CD8-positive, alpha-beta memory T cell (primary cell): Measurements from ENCODE around the gene C14orf132. TPM values are rescaled to one million over a fixed set of nuclear protein-coding genes. Genes with fewer than 3 reads are reported as not detected.
"Not testable (repeated sequence)": the region's sequence is repeated elsewhere in the genome, so short reads cannot be mapped to it uniquely, and the experiment has no call there.

Experiments
- CTCF ChIA-PET: fragments of 350-600 bp; sonication (Branson Sonifier 250); formaldehyde crosslinking; loops from one replicate; lab custom pipeline; 2021; ENCODE audit warnings: antibody characterized with exemption; lab: Charles Lee
- POLR2A ChIA-PET: fragments of 350-600 bp; sonication (Branson Sonifier 250); formaldehyde crosslinking; loops from one replicate; lab custom pipeline; 2021; ENCODE audit warnings: antibody characterized with exemption; lab: Charles Lee
- DNase-seq, 5 donors: peaks; one replicate each; pipeline versions ENCODE4 v3.0.0 to v3.0.0-alpha.2; 2020 to 2022; ENCODE audit warnings: mixed read lengths in 1 of 5
- H3K27ac ChIP-seq: one replicate; pipeline ENCODE4 v1.7.0; 2013; ENCODE audit warnings: low read depth, mild to moderate bottlenecking, low read length, moderate library complexity
- H3K27me3 ChIP-seq: 2 replicates; pipeline ENCODE4 v1.7.0; 2013; ENCODE audit warnings: low read length, mild to moderate bottlenecking; ENCODE audit not compliant: insufficient read depth, poor library complexity, severe bottlenecking
- H3K36me3 ChIP-seq: 2 replicates; pipeline ENCODE4 v1.7.0; 2013; ENCODE audit warnings: mild to moderate bottlenecking, low read length, moderate library complexity; ENCODE audit not compliant: insufficient read depth
- H3K4me1 ChIP-seq: 2 replicates; pipeline ENCODE4 v1.7.0; 2013; ENCODE audit warnings: mild to moderate bottlenecking, low read length, moderate library complexity; ENCODE audit not compliant: insufficient read depth
- H3K4me3 ChIP-seq: 2 replicates; pipeline ENCODE4 v1.7.0; 2013; ENCODE audit warnings: mild to moderate bottlenecking, low read length
- H3K9me3 ChIP-seq: 2 replicates; pipeline ENCODE4 v1.7.0; 2013; ENCODE audit warnings: mild to moderate bottlenecking, low read length
- H3K27ac Mint-ChIP-seq, 8 donors: one replicate each; pipeline ENCODE4 v1.8.0; 2020 to 2021; ENCODE audit warnings: mixed read lengths in 8 of 8, mild to moderate bottlenecking in 6 of 8, inconsistent platforms in 3 of 8, moderate library complexity in 3 of 8
- H3K27me3 Mint-ChIP-seq, 2 donors: one replicate each; pipeline ENCODE4 v1.8.0; 2020 to 2021; ENCODE audit warnings: mixed read lengths in 2 of 2, mild to moderate bottlenecking in 1 of 2, moderate library complexity in 1 of 2
- H3K36me3 Mint-ChIP-seq, 3 donors: one replicate each; pipeline ENCODE4 v1.8.0; 2020 to 2021; ENCODE audit warnings: mixed read lengths in 3 of 3, inconsistent platforms in 1 of 3, mild to moderate bottlenecking in 1 of 3
- H3K4me1 Mint-ChIP-seq, 3 donors: one replicate each; pipeline ENCODE4 v1.8.0; 2020 to 2021; ENCODE audit warnings: mixed read lengths in 3 of 3, inconsistent platforms in 1 of 3, mild to moderate bottlenecking in 1 of 3
- H3K4me3 Mint-ChIP-seq, 7 donors: one replicate each; pipeline ENCODE4 v1.8.0; 2020 to 2021; ENCODE audit warnings: mixed read lengths in 7 of 7, mild to moderate bottlenecking in 6 of 7, moderate library complexity in 4 of 7, inconsistent platforms in 2 of 7
- H3K9me3 Mint-ChIP-seq, 5 donors: one replicate each; pipeline ENCODE4 v1.8.0; 2020 to 2022; ENCODE audit warnings: mixed read lengths in 5 of 5, mild to moderate bottlenecking in 3 of 5, moderate library complexity in 2 of 5, inconsistent platforms in 1 of 5
- polyA plus RNA-seq: library from polyadenylated mRNA; unstranded; fragments of 300-500 nt; fragmentation: Illumina TruSeq; gene quantifications from one replicate; pipeline ENCODE4 v1.2.3, GENCODE V29; 2021
- total RNA-seq, 2 experiments: library from RNA; stranded (reverse); gene quantifications; one replicate each; pipeline ENCODE4 v1.2.3, GENCODE V29; 2021

C14orf132 gene
- total and polyA plus RNA-seq, 3 experiments from 2014 or later: 0.29 to 0.61 (median 0.58) TPM

- Histone ChIP-seq H3K9me3 (peaks cover 7% of the 10 kb centered on the region), H3K4me1 (no peaks in the 10 kb centered on the region), H3K36me3 (no peaks in the 10 kb centered on the region), H3K4me3 (no peak overlapping the region), H3K27me3 (no peaks in the 10 kb centered on the region), H3K27ac (no peak overlapping the region)
- ChIA-PET POLR2A (no interaction called here), CTCF (no interaction called here)
- H3K27ac Mint-ChIP-seq: peak overlapping the region in 1 of 8 donors; percentile 28
- H3K4me3 Mint-ChIP-seq: no peak overlapping the region
- no peaks in the 10 kb centered on the region for H3K4me1 Mint-ChIP-seq
- no peak for DNase-seq
- peaks cover 0 to 4% of the 10 kb centered on the region in 2 donors for H3K27me3 Mint-ChIP-seq
- H3K9me3 Mint-ChIP-seq: peaks cover 8 to 15% (median 14%) of the 10 kb centered on the region in 5 donors
- H3K36me3 Mint-ChIP-seq: peaks cover 0 to 8% (median 0%) of the 10 kb centered on the region in 3 donors
Measured at GRCh38 chr14:96011607-96012006, 27.6 kb upstream of the C14orf132 start.

DNA sequence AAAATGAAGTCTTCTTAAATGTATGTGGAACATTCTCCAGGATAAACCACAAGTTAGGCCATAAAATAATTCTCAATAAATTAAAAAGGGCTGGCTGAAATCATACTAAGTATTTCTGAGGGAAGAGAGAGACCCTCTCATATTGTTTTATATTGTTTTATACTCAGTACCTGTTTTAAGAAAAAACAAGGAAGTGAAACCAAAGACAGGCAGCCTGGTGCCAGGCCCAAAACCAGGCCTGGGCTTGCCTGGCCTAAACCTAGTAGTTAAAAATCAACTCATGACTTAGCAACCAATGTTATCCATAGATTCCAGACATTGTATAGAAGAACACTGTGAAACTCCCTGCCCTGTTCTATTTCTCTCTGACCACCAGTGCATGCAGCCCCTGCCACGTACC lies 26.4 kb upstream of the C14orf132 start:
- H3K4me3 ChIP-seq, CTCF ChIA-PET, H3K27me3 ChIP-seq, H3K4me1 ChIP-seq, POLR2A ChIA-PET, H3K36me3 ChIP-seq, H3K4me1 Mint-ChIP-seq, DNase-seq, H3K4me3 Mint-ChIP-seq, H3K27ac ChIP-seq, H3K9me3 ChIP-seq, H3K36me3 Mint-ChIP-seq: not testable (repeated sequence)
- peak overlapping the region in 1 of 8 donors; percentile 7 for H3K27ac Mint-ChIP-seq
- peaks cover 8 to 11% of the 10 kb centered on the region in 2 donors for H3K27me3 Mint-ChIP-seq
- H3K9me3 Mint-ChIP-seq: peaks cover 8 to 15% (median 14%) of the 10 kb centered on the region in 5 donors

DNA sequence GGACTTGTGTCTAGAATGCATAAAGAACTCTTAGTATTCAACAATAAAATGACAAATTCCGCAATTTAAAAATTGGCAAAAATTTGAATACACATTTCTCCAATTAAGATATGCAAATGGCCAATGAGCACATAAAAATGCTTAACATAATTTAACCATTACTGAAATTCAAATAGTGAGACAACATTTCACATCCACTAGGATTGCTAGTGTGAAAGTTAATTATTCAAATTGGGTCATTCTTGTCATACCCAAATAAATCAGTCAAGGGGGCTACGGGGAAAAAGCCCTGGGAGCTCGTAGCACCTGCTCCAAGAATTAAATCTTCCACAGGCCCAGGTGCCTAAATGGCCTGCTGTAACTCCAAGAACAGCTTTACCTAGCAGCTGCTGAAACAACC lies 25.0 kb upstream of the C14orf132 start:
- H3K27me3 Mint-ChIP-seq: peaks cover 15 to 21% of the 10 kb centered on the region in 2 donors
- Histone ChIP-seq H3K9me3 (peaks cover 7% of the 10 kb centered on the region), H3K4me3 (no peak overlapping the region), H3K4me1 (no peaks in the 10 kb centered on the region), H3K27me3 (no peaks in the 10 kb centered on the region), H3K27ac (no peak overlapping the region), H3K36me3 (no peaks in the 10 kb centered on the region)
- CTCF ChIA-PET: no interaction called here
- peaks cover 8 to 15% (median 14%) of the 10 kb centered on the region in 5 donors for H3K9me3 Mint-ChIP-seq
- DNase-seq: no peak
- H3K36me3 Mint-ChIP-seq: peaks cover 0 to 8% (median 0%) of the 10 kb centered on the region in 3 donors
- no peak overlapping the region for H3K4me3 Mint-ChIP-seq
- H3K4me1 Mint-ChIP-seq: no peaks in the 10 kb centered on the region
- POLR2A ChIA-PET: no interaction called here
- H3K27ac Mint-ChIP-seq: no peak overlapping the region

GRCh38 chr14:96016501-96017160 lies 22.5 kb upstream of the C14orf132 start:
- ChIA-PET CTCF (no interaction called here), POLR2A (no interaction called here)
- Histone ChIP-seq H3K9me3 (no peaks in the 10 kb centered on the region), H3K36me3 (no peaks in the 10 kb centered on the region), H3K27ac (no peak overlapping the region), H3K4me3 (no peak overlapping the region), H3K27me3 (no peaks in the 10 kb centered on the region), H3K4me1 (no peaks in the 10 kb centered on the region)
- peaks cover 0 to 5% (median 4%) of the 10 kb centered on the region in 5 donors for H3K9me3 Mint-ChIP-seq
- peaks cover 21 to 33% of the 10 kb centered on the region in 2 donors for H3K27me3 Mint-ChIP-seq
- DNase-seq: no peak
- no peaks in the 10 kb centered on the region for H3K4me1 Mint-ChIP-seq
- H3K4me3 Mint-ChIP-seq: no peak overlapping the region
- H3K36me3 Mint-ChIP-seq: peaks cover 0 to 3% (median 0%) of the 10 kb centered on the region in 3 donors
- no peak overlapping the region for H3K27ac Mint-ChIP-seq

DNA sequence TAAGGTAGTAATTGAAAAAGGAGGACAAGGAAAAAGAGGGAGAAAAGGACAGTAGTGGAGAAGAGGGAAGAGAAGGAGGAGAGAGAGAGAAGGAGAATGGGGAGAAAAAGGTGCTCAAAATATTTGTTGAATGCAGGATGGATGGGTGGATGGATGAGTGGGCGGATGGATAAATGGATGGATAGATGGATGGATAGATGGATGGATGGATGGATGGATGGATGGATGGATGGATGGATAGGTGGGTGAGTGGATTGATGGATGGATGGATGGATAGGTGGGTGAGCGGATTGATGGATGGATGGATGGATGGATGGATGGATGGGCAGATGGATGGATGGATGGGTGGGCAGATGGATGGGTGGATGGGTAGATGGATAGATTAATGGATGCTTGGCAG lies 21.3 kb upstream of the C14orf132 start:
- CTCF ChIA-PET: no interaction called here
- Mint-ChIP-seq H3K4me1 (no peaks in the 10 kb centered on the region), H3K9me3 (no peaks in the 10 kb centered on the region), H3K27ac (no peak overlapping the region), H3K36me3 (no peaks in the 10 kb centered on the region), H3K27me3 (peaks cover 21 to 33% of the 10 kb centered on the region in 2 donors), H3K4me3 (no peak overlapping the region)
- no peaks in the 10 kb centered on the region for H3K36me3 ChIP-seq
- DNase-seq: no peak
- H3K9me3 ChIP-seq: no peaks in the 10 kb centered on the region
- POLR2A ChIA-PET: no interaction called here
- H3K27me3 ChIP-seq: no peaks in the 10 kb centered on the region
- no peak overlapping the region for H3K4me3 ChIP-seq
- no peak overlapping the region for H3K27ac ChIP-seq
- no peaks in the 10 kb centered on the region for H3K4me1 ChIP-seq

GRCh38 chr14:96027431-96028355 lies 11.5 kb upstream of the C14orf132 start:
- no peaks in the 10 kb centered on the region for H3K27me3 ChIP-seq
- ChIA-PET CTCF (interaction anchor here (0.9 kb wide), 1 partner anchor 32 kb away, joined by 3 read pairs; no protein-coding TSS in a partner anchor), POLR2A (no interaction called here)

DNA sequence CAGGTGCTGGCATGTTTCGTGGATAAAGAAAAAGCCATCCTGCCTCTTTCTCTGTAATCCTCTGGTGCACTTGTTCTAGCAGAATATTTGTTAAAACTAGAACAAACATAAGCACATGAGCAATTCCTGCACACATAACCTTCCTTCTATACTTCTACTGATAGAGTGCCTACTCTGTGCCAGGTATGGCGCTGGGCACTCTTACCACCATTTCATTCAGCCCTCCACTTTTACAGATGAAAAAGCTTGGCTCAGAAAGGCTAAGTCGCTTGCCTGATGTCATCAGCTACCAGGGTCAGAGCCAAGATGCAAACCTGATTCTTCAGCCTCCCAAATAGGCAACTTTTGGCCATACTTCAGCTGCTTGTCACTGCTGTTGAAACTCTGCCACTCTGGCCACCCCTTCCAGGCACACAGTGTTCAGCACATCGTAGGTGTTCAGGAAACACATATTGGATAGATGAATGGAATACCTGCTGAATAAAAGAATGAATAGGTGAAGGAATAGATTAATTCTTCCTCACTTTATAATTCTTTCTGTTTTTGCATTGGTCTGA lies 10.0 kb upstream of the C14orf132 start:
- H3K27me3 ChIP-seq: no peaks in the 10 kb centered on the region
- H3K36me3 ChIP-seq: no peaks in the 10 kb centered on the region
- ChIA-PET CTCF (no interaction called here), POLR2A (no interaction called here)
- Mint-ChIP-seq H3K4me1 (peaks cover 0 to 12% (median 2%) of the 10 kb centered on the region in 3 donors), H3K27me3 (peaks cover 20 to 36% of the 10 kb centered on the region in 2 donors), H3K27ac (no peak overlapping the region), H3K9me3 (no peaks in the 10 kb centered on the region), H3K4me3 (no peak overlapping the region), H3K36me3 (no peaks in the 10 kb centered on the region)
- no peaks in the 10 kb centered on the region for H3K9me3 ChIP-seq
- no peak for DNase-seq
- H3K27ac ChIP-seq: no peak overlapping the region
- H3K4me3 ChIP-seq: no peak overlapping the region
- peaks cover 17% of the 10 kb centered on the region for H3K4me1 ChIP-seq

More at GRCh38 chr14:96027431-96028355, 11.5 kb upstream of the C14orf132 start:
- Mint-ChIP-seq H3K4me3 (peak overlapping the region in 1 of 7 donors; percentile 35), H3K27ac (peak overlapping the region in 1 of 8 donors; percentile 90), H3K4me1 (peaks cover 0 to 12% (median 2%) of the 10 kb centered on the region in 3 donors), H3K9me3 (peaks cover 0 to 3% (median 0%) of the 10 kb centered on the region in 5 donors), H3K36me3 (no peaks in the 10 kb centered on the region), H3K27me3 (peaks cover 20 to 37% of the 10 kb centered on the region in 2 donors)
- Histone ChIP-seq H3K9me3 (no peaks in the 10 kb centered on the region), H3K27ac (no peak overlapping the region), H3K4me3 (no peak overlapping the region), H3K36me3 (no peaks in the 10 kb centered on the region), H3K4me1 (peaks cover 17% of the 10 kb centered on the region)
- DNase-seq: no peak
